Measurements from ENCODE around the gene KRT76.

The KRT76 gene

GRCh38 chr12:52817003-52817698 lies 40.0 kb upstream of the KRT76 start:
- no peak for TF ChIP-seq CTCF (IDR thresholded peaks at IDR 0.05; ENCODE audit: extremely low read depth, missing control alignments)

GRCh38 chr12:52815676-52816588 lies 38.8 kb upstream of the KRT76 start:
- no peak for TF ChIP-seq CTCF (IDR thresholded peaks at IDR 0.05; ENCODE audit: extremely low read depth, missing control alignments)
- no peak for DNase-seq (ENCODE audit: low spot score)

More at GRCh38 chr12:52817003-52817698, 40.0 kb upstream of the KRT76 start:
- DNase-seq (ENCODE audit: low spot score): no peak

GRCh38 chr12:52815161-52815560 lies 38.0 kb upstream of the KRT76 start:
- DNase-seq (ENCODE audit: low spot score): no peak
- TF ChIP-seq CTCF (IDR thresholded peaks at IDR 0.05; ENCODE audit: extremely low read depth, missing control alignments): no peak

GRCh38 chr12:52814710-52815155 lies 37.6 kb upstream of the KRT76 start:
- no peak for DNase-seq (ENCODE audit: low spot score)
- no peak for TF ChIP-seq CTCF (IDR thresholded peaks at IDR 0.05; ENCODE audit: extremely low read depth, missing control alignments)

- no peak for TF ChIP-seq CTCF (IDR thresholded peaks at IDR 0.05; ENCODE audit: extremely low read depth, missing control alignments)
- DNase-seq (ENCODE audit: low spot score): no peak
Observed at GRCh38 chr12:52813885-52814709, 37.0 kb upstream of the KRT76 start, which contains the start of gene KRT4. KRT4 (minus strand) TSS chr12:52814116; CDS start chr12:52814058, 58 bp downstream.

- TF ChIP-seq CTCF (IDR thresholded peaks at IDR 0.05; ENCODE audit: extremely low read depth, missing control alignments): no peak
- DNase-seq (ENCODE audit: low spot score): no peak
Observed at GRCh38 chr12:52813203-52813819, 36.2 kb upstream of the KRT76 start.
